ENCODE results near the gene TNRC18.
"Not testable (repeated sequence)": the region's sequence is repeated elsewhere in the genome, so short reads cannot be mapped to it uniquely, and the experiment has no call there.

TNRC18 gene

DNA sequence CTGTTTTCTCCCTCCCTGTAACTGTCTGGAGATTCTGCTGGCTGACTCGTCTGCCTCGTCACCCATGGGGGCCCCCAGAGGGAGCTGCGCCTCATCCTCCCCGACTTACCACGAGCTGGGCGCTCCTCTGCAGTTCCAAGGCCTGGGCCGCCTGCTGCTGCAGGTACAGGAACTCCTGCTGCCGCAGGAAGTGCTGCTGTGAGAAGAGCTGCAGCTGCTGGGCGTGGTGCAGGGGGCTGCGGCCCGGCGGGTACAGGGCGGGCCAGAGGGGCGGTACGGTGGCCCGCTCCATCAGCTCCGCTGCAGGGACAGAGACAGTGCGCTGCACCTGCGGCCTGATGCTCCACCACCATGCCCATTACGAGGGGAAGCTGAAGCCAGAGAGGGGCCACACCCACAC is 47.7 kb downstream of the TNRC18 start:
- no peak for DNase-seq

DNA sequence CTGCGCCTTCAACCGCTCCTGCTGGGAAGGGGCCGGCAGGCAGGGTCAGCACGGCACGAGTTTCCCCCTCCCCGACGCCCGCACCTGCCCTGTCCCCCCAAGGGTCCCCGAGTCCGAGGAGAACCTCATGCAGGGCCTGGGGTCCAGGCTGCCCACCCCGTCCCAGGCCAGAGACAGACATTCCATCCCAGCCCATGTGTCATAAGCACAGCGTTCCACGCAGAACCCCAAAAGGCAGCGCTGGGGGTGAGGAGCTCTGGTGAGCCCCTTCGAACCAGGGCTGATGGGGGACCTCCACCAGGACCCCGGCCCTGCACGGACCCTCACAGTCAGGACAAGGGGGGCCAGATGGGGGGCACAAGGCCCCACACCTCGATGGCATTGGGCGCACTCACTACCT is 49.2 kb downstream of the TNRC18 start:
- DNase-seq, result no peak

DNA sequence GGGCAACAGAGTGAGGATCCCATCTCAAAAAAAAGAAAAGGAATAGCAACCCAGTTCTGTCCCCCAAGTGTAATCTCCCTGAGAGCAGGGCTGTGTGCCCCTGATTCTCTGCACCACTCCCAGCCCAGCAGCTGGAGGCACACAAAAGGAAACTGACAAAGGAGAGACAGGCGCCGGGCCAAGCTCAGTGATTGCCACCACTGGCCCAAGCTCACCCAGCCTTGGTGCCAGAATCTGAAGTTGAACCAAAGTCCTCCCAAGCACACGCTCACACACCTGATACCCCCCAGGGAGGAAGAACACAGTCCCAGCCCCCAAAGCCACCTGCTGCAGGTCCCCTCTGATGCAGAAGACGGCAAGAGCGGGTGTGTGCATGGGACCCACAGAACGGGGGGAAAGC is 50.3 kb downstream of the TNRC18 start:
- DNase-seq, result no peak

DNA sequence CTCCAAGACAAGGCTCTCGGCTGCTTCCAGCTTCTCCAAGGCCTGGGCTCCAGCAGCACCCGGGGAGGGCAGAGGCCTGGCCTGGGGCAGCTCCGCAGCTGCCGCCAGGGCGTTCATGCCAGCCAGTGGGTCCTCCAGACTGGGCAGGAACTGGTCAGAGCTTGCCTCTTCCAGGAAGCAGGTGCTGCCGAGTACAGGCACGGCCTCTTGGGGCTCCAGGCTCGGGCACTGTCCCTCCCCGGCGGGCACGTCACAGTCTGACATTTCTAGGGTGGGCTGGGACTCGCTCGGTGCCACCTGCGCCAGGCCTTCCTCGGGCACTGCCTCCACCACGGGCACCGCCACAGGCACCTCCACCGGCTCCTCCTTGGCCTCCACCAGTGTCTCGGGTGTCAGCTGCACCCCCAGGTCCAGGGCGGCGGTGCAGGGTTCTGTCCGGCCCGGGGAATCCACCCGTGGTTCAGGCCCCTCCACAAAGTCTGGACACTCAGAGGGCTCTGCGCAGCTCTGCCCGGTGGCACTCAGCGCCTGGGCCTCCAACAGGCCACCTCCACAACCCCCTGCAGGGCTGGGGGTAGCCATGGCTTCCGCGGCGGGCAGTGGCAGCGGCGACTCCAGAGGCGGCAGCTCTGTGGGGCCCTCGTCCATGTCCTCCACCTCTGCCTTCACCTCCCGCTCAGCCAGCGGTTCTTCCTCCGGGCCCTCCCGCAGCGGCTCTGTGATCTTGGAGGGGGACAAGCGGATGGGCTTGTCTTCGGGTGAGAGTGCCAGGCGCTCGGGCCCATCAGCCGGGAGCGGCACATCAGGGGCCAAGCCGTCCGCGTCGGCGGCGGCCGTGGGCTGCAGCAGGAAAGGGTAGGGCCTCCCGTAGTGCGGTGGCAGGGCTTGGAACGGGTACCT is 52.9 kb downstream of the TNRC18 start:
- no peak for DNase-seq

DNA sequence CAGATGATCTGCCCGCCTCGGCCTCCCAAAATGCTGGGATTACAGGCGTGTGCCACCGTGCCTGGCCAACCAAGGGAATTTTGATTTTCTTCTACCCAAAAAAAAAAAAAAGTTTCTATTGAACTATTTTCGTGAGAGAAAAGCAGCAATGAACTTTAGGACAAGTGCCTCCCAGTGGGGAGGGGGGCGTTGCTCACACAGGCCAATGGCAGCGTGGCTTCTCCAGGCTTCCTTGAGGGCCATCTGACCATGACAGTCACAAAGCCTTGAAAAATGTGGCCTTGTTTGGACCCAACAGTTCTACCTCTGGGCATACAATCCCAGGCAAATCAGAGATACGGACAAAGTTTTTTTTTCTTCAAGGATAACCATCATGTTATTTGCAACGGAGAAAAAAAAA is 56.0 kb downstream of the TNRC18 start:
- no peak for DNase-seq

DNA sequence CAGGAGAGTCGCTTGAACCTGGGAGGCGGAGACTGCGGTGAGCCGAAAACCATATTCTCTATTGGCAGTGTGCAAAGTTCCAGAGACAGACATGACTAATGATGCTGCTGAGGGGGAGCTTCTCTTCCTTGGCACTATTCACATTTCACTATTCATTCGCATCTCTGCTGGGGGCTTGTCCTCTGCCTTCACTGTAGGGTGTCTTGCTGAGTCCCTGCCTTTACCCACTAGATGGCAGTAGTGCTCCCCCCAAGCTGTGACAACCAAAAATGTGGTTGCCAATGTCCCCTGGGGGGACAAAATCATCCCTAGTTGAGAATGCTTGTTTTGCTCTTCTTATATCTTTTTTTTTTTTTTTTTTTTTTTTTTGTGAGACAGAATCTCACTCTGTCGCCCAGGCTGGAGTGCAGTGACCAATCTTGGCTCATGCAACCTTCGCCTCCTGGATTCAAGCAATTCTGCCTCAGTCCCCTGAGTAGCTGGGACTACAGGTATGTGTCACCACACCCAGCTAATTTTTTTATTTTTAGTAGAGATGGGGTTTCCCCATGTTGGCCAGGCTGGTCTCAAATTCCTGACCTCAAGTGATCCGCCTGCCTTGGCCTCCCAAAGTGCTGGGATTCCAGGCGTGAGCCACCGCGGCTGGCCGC is 57.5 kb downstream of the TNRC18 start:
- DNase-seq, result peak; percentile 78

DNA sequence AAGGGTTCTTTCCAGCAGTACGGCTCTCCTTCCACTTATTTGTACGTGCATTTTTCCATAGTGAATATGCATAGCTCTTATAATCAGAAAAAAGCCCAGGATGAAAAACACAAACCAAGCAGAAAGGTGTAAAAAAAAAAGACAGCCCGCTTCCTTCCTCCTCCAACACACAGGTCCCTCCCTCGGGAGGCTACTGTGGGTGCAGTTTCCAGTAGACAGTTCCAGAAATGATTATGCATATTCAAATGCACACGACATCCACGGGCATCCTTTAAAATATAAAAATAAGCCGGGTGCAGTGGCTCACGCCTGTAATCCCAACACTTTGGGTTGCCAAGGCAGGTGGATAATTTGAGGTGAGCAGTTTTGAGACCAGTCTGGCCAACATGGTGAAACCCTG is 59.9 kb downstream of the TNRC18 start:
- DNase-seq, result no peak

DNA sequence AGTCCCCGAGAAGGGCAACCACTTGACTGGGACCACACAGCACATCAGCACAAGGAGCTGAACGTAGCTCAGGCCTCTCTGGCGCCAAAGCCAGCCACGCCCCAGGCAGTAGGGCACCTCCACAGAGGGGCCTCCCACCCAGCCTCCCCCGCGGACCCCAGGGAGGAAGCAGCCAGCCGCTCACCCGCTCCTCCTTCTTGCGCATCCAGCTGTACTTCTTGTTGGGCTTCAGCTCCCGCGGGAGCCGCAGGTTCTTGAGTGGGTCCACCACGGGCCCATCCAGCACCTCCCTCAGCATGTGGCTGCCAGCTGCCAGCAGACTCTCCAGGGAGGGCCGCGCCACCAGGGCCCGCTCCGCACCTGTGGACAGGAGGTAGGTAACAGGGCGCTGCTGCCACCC is 61.2 kb downstream of the TNRC18 start:
- no peak for DNase-seq

DNA sequence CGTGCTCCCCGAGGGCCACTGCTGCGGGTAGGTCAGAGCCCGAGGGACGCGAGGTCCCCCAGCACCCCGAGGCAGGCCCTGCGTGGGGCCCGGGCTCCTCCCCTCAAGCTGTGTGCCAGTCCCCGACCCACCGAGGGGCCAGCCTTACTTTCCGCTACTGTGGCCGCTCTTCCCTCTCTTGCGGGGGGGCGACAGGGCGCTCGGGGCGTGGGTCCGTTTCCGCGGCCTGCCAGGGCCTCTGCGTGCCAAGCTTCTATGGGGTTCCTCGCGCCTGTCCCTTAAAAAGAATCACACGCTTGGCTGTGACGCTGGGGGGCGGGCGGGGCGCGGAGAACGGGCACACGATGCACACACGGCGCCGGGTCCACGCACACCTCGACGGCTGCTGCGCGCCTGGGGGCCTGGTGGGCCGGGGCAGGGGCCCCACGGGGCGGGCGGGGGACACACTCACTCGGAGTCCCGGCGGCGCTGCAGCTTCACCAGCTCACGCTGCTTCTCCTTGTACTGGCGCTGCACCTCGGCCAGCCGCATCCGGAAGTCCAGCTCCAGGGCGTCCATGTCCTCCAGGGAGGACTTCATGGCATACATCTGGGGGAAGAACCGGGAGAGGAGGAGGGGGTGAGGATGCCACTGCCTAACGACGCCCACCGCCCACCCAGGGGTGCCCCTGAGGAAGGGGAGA is 62.0 kb downstream of the TNRC18 start:
- DNase-seq, result no peak

DNA sequence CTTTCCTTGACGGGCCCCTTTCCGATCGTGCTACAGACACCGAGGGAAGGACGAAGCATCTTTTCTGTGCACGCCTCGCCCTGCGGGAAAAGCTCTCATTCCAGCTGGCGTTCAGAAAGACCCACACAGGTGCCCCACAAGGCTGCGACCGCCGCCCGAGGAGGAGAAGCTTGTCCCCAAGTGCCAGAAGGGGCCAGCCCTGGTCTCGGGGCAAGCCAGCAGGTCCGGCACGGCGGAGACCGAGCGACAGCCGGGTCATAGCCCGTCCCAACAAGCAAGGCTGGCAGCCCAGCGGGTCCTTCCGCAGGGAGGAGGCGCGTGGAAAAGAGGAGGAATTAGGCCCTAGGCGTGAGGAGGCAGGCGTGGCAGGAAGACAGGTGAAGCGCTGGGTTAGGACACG is 62.7 kb downstream of the TNRC18 start:
- DNase-seq, result no peak

DNA sequence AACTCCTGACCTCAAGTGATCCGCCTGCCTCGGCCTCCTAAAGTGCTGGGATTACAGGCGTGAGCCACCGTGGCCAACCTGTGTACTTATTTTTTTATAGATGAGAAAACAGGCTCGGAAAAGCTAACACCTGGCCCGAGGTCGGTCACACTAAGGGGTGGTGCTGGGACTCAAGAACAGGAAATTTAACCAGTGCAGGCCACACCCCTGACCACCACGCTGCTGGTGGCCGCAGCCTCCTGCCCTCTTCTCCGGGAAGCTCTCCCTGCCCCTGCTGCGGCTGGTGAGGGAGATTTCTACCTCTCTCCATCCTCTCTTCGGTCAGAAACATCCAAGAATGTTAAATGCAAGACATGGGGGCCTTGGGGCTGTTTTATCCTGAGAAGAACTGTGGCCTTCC is 63.2 kb downstream of the TNRC18 start:
- DNase-seq, result no peak

DNA sequence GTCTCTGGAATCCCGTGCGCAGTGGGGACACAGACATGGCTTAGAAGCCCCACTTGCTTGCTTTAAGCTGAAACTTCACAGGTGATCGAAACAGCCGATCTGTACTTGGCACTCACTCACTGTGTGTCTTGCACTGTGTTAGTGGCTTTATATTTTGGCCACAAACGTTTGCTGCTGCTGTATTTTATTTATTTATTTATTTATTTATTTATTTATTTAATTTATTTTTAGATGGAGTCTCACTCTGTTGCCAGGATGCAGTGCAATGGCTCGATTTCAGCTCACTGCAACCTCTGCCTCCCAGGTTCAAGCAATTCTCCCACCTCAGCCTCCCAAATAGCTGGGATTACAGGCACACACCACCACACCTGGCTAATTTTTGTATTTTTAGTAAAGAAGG is 63.6 kb downstream of the TNRC18 start:
- not testable (repeated sequence) for DNase-seq

DNA sequence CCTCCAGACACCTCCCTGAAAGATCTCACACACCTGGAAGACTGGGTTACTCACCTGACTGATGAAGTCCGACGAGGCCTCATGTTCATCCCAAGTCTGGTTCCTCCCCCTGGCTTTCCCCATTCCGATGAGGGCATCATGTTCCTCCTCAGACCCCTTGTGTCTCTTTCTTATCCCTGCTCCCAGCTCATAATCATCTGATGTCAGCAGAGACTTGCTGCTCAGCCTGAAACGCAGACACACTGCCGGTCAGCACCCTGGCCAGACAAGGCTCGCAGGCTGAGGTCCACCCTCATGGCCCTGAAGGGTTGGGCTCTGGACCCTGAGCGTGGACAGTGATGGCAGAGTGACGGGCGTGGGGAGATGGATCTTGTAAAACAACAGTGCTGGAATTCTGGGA is 64.3 kb downstream of the TNRC18 start:
- no peak for DNase-seq

DNA sequence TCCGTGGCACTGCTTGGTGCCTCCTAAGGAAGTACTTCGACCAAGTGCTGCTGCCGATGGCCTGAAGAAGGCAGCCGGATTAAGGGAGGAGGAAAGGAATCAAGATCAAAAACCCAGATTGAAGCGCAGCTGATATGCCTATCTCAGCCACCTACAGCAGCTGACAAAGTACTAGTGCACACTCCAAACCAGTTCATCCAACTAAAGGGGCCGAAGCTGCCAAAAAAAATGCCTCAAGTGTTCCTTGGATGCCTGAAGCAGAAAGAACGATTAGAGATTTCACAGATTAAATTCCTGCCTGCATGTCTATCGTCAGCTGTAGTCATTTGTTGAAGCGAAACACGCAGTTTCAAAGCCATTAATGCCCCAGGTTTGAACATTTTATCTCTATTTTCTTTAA is 65.7 kb downstream of the TNRC18 start:
- no peak for DNase-seq

DNA sequence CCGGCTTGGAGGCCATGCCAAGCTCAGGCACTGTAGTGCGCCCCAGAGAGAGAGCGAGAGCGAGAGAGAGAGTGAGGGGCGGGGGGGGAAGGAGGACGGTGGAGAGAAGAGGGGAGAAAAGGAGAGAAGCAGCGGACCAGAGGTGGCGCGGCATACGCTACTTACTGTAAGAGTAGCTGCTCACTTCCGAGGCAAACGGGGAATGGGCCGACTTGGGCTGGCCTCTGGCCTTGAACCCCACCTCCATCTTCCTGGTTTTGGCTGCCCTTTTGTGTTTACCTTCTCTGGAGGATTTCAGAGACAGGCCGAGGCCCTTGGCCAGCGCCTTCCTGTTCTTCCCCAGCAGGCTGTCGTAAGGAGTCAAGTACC is 66.9 kb downstream of the TNRC18 start:
- no peak for DNase-seq

DNA sequence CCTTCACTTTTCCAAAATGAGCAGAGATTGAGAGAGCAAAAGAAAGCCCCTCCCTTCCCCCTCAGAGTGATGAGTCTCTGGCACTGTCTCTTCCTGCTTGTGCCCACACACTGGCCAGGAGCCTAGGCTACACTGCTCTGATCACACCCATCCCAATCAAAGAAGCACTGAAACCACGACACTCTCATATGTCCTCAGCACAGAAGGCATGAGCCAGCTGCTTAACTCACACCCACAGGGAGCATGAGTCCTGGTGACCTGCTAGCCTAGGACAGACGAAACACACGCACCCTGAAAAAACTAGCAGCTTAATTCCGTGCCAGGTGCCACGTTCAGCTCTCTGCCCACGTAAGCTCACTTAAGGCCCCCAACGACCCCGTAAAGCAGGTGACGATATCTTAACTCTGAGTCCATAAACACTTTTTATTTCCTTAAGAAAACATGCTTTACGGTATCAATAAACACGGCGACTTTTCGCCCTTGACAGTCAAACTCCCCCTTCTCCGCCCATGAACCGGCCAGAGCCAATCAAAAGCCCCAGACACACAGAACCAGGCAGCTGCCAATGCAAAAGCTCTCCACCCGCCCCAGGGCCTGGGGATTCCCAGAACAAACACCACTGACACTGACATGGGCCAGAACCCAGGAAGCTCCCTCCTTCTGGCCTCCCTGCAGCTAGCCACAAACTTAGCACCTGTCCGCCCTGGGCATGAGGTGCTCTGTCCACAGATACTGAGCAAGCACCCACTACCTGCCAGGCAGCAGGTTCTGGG is 69.0 kb downstream of the TNRC18 start:
- no peak for DNase-seq

DNA sequence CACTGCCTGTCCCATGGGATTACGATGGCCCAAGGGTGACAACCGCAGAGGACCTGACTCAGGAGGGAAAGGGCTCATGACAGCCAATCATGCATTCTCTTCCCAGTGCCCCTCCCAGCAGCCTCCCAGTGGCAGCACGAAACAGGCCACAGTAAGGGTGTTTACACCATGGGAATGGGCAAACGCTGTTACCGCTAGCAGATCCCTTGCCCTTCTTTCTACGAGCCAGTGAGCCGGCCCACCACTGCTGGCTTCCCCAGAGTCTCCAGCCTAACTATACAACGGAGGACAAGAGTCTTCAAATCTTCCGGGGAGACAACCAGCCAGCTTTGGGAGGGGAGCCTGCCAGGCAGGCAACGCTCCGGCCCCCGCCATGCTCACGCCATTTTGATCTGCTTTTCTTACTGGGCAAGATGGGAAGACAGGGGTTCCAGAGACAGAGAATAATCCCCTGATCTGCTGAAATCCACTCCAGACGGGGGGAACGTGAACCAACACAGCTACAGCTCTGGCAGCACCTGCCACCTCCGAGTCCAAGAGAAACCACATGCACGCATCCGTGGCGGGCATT is 71.1 kb downstream of the TNRC18 start:
- DNase-seq, result no peak

DNA sequence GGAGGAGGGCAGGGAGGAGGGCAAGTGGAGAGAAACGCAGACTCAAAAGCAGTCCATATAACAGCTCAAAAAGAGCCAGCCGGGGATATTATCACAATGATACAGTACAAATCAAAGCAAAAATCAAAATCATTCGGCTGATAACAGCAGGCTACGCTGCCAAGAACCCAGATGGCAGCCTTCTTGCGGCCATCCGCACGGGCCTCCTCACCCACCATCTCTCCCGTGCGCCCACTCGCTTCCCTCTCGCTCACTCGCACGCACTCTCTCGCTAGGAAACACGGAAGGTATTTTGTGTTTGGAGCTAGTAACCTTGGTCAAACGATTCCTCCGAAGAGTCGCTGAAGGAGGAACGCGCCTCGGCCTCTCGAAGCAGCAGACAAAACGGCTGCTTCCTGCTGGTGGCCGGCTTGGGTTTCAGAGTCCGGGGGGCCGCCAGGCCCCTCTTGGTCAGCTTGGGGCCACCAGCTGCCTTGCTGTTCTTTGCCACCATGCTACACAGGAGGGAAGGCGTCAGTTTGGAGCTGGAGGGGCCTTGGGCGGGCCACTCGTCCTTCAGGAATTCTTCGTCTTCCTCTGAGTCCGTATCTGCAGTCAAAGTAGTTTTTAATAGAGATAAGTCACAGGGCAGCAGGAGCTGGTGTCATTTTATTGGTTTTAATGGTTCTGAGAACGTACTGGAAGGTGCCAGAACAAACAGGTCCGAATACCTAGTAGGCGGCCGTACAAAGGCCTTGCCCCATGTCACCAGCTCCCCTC is 71.9 kb downstream of the TNRC18 start:
- no peak for DNase-seq

DNA sequence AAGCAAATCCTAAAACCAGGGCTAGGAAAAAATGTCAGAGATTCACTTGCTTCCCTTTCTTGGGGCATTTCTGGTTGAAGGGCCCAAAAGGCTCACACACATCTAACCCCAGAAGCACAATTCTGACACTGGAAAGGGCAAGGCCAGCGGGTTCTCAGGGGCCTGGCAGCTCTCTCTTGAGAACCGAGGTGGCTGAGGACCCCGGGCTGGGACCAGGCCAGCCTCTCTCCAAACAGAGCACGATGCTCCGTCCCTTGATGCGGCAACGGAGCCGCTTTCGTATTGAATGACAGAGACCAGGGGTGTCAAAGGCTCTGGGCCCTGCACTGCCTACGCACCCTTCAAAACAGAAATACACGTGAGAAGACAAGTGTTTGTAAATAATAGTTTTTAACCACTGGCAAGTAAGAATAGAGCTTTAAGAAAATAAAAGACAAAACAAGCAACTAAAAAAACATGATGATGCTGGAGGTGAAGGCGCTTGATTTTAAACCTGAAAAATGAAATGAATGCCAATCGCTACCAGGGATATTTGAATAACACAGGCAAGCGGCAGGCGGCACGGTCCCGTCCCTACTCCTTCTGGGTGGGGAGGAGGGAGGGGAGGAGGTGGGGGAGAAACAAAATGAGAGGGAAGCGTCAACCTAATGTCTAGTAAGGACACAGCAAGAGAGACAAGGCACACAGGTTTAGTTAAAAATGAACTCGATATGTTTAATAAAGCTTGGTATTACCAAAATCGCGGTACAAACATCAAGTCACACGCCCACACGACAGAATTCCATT is 72.8 kb downstream of the TNRC18 start:
- DNase-seq, result no peak

DNA sequence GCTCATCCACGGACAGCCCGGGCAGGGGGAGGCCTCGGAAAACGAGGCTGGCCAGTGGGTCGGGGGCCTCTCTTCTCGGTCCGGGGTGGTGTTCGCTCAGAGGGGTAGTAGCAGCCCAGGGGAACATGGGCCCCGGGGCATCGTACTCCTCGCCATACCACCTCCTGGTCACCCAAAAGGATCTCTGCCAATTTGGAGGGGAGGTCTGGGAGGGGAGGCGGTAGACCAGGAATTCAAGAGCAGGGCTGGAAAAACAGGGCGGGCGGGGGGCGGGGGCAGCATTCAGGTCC is 73.5 kb downstream of the TNRC18 start:
- DNase-seq, result no peak

Measured in fibroblast of skin of abdomen (primary cell).